Spleen (tissue), 7 donors: ENCODE measurements around the gene PTPRN2.

Experiments used
- CTCF ChIP-seq, 11 experiments: fragments of 200-600 bp in 7 of 11; fragments of 450-650 bp in 4 of 11; sonication (generic) in 4 of 11; IDR thresholded peaks in 8 of 11; conservative IDR thresholded peaks in 3 of 11; 1 replicate in 7 of 11; 2 replicates in 4 of 11; pipeline versions ENCODE4 v1.4.0 to v1.8.0; 2016 to 2021; ENCODE audit warnings: antibody characterized with exemption in 11 of 11, inconsistent platforms in 4 of 11, mild to moderate bottlenecking in 1 of 11
- POLR2A ChIP-seq, 3 donors: fragments of 450-650 bp; IDR thresholded peaks; one replicate each; pipeline ENCODE4 v1.5.1; 2017; ENCODE audit warnings: antibody characterized with exemption in 3 of 3, mild to moderate bottlenecking in 1 of 3
- POLR2AphosphoS5 ChIP-seq, 3 donors: sonication (generic); formaldehyde crosslinking; IDR thresholded peaks; one replicate each; pipeline ENCODE4 v1.5.1; 2017; ENCODE audit warnings: antibody characterized with exemption in 3 of 3
- donor health status: DM: no; HTN: no; CAD: no; lungs with moderate emphysema.
- donor health status: DM: no; HTN: no; CAD: no.
- donor health status: DM: no; HTN: no; CAD: no.

- TF ChIP-seq POLR2A (IDR thresholded peaks at IDR 0.05): no peak
- TF ChIP-seq CTCF (IDR thresholded peaks at IDR 0.05 in 8 of 11, conservative IDR thresholded peaks at IDR 0.05 in 3 of 11): no peak
- TF ChIP-seq POLR2AphosphoS5 (IDR thresholded peaks at IDR 0.05): no peak
Observed at GRCh38 chr7:157560710-157561522, 1026.7 kb downstream of the PTPRN2 start.
